NCI-H524 treated with DMSO at 0.1 percent for 48 hours (cell line): ENCODE data around the gene NAA40.

Experiments used
- DNase-seq: peaks from one replicate; lab custom pipeline; 2025; lab: John Stamatoyannopoulos, UW

Gene NAA40

DNA sequence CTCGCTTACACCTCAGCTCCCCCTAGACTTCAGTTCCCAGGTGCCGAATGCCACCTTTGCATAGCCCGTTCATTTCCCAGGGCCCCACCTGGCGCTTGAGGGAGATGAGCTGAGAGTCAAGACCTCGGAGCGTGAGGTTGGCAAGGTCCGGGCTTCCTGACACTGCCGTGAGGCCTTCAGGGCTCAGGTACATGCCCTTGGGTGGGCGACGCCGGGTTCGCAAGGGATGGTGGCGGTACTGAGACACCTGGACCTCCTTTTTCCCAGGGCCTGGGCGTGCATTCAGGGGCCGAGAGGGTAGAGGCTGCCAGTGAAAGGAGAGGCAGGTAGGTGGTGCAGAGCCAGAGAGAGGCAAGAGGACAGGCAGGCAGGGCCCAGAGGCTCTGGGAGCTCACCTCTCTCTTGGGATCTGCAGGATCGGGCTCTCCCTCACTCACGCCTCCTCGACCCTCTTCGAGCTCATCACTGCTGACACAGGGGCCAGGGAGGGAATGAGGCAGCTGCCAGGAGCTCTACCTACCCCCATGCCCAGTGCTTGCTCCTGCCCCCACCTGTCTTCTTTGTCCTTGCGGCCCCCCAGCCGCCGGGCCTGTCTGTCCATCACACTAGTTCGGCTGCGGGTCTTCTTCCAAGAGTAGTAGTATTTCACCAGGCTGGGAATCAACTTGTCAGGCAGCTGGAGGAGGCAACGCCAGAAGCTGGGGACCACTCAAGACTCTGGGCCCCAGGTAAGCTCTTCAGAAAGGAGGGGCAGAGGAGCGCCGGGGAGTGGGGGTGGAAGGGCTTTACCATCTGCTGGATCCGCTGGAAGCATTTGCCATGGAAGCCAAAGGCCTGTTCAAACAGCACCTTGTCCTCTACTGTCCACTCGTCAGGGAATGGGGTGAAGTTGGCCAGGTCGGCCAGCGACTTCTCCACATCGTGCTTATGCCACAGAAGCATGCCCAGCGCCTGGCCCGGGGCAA, 24.7 kb upstream of the NAA40 start:
- DNase-seq: no peak

DNA sequence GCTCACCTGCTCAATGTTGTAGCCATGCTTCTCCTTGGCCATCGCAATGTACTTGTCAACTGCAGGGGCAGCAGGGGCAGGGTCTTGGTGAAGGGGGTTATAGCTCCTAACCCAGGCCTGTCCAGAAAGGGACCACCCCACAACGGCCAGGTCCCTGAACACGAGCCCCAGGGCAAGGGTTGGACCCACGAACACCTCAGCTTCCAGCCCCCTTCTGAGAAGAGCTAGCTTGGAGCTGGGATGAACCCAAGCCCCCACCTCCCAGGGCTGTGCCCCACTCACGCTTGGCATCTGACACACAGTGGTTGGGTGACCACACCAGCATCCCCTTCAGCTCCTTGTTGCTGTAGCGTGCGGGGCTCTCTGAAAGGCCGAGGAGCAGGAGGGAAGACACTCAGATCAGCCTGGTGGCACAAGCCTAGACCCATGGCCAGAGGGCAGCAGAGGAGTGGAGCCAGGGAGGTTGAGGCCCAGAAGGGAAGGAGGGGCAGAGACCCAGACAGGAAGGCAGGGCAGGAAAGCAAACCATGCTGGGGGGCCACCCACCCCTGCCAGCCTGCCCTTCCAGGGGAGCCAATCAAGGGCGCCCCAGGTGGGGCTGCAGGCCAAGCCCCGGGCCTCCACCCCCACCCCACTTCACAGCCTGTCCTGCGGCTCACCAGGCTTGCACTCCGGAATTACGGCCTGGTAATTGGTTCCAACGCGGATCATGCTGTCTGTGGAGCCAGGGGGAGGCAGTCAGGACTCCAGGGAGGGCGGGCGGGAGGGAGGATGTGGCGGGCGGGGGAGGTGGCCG, 23.7 kb upstream of the NAA40 start:
- DNase-seq: no peak

DNA sequence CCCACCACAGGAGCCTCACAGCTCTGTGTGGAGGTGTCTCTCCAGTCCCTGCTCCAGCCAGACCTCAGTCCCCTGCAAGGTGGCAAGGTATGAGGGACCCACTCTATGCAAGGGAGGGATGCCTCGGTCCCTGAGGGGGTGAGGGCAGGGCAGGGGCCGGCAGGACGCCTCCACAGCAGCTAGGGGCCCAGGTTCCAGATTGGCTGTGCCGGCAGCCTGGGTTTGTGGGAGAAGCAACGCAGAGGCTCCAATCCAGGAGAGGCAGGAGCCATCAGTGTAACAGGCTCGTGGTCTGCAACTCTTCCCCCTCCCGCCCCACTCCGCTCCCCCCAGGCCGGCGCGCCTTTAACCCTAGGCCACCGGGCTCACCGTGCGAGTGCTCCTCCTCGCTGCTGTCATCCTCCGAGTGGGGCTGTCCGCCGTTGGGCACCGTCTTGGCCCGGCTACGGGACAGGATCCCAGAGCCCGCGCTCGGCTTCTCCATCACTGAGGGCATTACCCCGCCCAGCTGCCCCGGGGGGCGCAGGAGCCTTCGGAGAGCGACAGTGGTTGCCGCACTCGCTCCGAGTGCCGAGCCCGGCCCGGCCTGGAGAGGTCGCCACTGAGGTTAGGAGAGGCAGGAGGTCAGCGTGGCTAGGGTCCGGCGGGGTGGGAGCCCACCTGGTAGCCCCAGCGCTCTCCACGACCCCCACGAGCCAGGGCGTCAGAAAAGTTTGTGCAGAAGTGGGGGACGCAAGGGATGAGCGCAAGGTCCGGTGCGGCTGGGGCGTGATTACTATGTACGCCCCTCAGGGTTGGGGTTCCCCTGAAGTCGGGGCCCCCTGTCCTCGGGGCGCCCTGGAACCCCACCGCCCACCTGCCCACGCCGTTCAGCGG, 22.6 kb upstream of the NAA40 start:
- no peak for DNase-seq

DNA sequence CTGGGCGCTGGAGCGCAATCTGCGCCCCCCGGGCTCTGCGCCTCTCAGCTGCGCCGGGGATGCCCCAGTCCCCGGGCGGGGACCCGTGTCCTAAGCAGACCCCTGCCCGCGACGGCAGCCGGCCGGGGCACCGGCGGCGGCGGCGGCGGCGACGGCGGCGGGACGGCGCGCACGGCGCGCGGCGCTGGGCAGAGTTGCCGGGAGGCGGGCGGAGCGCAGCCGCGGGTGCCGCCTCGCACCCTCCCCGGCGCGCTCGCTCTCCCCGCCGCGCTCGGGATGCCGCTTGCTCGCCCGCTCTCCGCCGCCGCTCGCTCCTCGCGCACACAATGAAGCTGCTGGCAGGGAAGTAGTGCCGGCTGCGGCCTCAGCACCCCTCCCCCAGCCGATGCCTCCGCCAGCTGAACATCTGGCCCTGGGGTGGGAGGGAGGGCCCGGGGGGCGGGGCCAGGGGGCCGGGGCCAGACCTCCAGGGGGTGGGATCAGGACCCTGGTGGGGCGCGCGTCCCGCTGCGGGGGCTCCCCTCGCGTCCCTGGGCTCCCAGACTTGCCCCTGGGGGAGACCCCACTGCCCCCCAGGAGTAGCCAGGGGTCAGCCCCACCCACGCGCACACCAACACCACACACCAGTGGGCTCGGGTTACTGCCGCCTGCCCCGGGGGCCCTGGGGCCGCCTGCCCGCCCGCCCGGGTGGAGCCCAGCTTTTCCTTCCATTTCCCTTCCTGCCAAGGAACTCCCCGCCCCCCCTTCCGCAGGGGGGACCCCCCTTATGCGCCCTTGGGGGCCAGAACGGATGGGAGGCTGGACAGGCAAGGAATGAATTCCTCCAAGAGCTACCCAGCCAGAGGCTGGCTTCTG, 21.7 kb upstream of the NAA40 start, which contains the start of gene RCOR2:
Gene RCOR2, minus strand, starts transcription at position 328 of the 855 bp plus-strand sequence. CDS start 708 bp downstream, outside the sequence.
- no peak for DNase-seq

DNA sequence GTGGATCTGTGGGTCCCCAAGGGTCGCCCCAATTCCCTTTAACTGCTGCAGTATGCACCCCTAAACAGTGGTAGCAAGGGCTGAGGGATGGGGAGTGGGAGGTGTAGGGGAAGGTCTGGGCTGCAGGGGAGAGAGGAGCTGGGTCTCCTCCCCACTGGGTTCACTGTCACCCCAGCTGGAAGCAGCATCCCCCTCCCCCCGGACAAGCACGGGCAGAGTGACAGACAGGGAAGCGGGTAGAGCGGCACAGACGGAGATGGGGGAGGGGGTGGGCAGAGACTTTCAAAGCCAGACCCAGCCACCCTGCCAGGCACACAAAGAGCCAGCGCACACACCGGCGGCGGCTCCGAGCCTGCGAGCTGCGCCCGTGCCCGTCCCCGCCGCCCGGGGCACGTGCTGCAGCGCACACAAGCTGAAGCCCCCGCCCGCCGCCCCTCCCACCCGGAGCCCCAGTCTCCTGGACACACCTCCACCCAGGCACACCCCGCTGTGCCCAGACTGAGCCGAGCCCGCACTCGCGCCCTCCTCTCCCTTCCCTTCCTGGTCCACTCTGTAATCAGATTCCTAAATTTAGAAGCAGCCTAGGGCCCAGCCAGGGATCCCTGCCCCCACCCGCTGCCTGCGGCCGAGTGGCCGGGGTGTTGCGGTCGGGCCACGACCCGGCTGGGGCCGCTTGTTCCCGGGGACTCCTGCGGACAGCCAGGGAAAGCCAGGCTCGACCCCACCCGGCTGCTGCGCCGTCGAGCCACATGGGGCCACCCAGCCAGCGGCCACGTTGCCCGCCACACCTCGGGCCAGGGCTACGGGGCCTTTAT, 20.9 kb upstream of the NAA40 start:
- DNase-seq: peak; percentile 81

DNA sequence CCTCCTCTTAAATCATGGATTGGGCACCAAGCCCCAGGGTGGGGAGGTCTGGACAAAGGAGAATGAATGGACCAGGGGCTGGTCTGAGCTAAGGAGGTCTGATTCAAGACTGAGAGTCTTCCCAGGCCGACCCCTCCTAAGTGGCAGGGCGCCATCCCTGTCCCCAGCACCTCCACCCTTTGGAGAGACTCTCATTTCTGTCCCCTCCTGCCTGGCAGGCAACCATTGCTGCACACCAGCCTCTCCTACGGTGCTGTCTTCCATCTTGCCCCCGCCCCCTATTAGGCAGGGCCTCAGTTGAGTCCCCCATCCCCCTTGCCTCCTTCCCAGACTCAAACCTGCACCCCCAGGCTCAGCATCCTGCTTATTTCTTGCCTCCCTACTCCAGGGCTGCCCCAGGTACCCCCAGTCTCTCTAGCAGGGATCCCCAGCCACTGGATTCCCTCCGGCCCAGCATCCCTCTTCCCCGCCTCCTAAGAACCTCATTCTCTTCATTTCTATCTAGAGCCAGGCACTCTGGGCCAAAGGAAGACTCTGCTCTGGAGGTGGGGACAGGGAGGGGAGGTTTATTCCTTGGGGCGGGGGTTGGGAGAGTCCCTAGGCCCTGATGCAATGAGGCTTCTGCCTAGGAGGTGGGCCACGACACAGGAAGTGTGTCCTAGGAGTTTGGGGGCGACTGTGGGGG, 20.2 kb upstream of the NAA40 start:
- DNase-seq: peak; percentile 69

DNA sequence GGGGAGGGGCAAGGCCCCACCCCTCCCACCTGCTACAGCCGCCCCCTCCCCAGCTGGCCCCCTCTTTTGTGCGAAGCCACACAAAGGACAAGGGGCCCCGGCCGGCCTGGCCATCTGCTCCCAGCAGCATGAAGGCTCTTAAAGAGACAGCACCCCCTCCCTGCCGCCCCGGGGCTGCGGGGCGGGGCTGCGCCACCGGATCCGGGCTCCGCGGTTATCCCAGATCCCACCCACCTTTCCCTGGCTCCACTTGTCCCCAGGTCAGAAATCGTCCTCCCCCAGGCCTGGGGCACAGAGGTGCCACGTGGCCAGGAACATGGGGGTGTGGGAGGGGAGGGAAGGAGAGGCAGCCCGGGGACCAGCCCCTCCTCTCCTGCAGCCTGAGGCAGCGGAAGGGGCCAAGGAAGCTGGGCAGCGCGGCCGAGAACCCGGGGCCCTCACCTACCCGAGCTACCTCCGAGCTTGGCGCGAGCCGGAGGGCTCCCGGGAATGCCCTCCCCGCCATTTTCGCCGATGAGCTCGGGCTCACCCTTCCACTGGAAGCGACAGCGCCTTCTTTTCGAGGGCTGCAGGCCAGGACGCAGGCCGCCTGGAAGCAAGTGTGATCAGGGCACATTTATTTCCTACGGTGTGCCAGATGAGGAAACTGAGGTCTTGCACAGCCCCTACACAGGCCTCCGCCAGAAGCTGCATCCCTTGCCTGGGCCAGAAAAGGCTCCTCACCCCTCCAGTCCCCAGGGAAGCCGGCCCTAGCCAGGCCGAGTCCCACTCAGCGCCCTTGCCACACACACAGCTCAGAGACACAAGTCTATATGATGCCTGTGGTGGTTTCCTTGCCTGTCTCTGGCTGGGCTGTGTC, 19.3 kb upstream of the NAA40 start:
- peak; percentile 87 for DNase-seq

DNA sequence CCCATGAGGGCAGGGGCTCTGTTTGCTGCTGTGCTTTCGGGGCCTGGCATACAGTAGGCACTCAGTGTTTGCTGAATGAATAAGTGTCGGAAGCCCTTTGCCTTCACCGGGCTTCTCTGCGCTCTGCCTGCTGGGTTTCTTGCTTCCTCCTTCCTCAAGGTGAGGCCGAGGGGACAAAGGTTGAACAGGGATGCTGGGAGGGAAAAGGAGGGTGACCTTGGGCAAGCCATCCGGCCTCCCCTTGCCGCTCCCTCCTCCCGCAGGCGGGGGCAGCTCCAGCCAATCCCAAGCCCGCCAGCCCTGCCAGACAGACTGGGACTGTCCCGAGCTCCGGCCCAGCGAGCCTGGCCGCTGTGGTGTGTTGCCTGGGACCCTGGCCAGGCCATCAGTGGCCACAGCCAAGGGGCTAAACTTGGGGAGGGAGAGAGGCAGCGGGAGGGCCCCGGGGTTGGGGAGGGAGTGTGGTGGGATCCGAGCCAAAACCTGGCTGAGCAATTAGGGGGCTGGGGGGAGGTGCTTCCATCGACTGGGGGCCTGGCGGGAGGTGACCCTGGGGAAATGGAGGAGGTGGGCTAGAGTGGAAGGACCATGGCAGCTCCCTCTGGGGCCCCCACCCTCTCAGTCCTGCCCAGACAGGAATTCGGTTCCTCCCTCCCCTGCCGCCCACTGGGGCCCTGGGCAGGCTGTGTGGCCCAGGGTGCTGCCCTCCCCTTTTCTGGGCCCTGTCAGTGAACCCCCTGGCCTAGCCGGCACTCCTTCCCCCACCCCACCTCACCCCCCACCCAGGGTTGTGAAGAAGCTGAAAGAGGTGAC, 18.5 kb upstream of the NAA40 start:
- DNase-seq: no peak

DNA sequence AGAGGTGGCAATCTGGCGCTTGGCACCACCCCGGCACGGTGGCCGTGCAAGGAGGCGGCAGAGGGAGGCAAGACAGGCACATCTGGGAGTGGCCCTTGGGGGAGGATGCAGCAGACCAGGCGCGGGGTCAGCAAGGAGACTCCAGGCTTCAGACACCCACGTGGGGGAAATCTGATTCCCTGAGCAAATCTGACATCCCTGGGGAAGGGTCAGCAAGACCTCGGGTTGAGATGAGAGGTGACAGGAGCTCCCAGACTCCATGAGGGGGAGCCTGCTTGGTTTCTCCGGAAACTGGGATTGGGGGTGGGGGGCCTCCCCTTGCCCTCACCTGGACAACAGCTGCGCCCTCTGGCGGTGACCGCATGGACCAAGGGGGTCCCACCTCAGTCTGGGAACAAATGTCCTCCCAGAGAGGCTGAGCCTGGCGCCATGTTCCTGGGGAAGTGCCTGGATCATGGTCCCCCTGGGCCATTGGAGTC, 17.8 kb upstream of the NAA40 start:
- DNase-seq: no peak

DNA sequence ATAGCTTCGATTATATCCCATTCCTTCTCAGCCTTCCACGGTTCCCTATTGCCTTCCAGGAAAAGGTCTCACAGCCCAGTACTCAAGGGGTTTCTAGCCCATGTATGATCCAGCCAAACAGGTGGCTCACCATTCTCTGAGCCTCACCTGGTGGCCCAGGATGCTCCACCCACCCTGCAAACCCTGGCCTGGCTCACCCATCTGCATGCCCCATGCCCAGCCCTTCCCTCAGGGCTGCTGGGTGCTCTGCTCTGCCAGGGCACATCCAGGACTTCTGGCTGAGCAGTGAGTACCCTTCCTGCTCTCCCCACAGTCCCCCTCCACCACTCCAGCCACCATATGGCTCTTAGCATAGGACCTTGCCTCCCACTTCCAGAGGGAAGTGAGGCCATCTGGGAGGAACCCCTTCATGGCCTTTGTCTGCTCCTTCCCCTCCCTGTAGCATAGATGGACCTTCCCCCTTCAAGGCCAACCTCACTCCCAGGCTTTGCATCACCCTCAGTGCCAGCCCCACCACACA, 16.1 kb upstream of the NAA40 start:
- no peak for DNase-seq

DNA sequence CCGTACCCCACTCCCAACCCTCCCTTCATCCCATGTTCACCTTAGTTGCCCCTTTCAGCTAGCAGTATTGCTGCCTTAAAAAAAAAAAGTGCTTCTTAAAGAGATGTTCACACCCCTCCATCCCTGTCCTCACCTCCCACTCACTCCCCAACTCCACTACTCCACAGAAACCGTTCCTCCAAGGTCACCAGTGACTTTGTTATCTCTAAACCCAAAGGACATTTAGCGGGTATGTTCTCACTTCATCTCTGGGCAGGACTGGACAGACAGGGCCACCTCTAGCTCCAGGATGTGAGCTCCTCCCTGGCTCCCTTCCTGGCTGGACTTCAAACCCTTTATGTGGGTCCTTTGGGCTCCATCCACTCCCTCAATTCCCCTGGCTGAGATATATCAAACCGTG, 15.5 kb upstream of the NAA40 start:
- no peak for DNase-seq

DNA sequence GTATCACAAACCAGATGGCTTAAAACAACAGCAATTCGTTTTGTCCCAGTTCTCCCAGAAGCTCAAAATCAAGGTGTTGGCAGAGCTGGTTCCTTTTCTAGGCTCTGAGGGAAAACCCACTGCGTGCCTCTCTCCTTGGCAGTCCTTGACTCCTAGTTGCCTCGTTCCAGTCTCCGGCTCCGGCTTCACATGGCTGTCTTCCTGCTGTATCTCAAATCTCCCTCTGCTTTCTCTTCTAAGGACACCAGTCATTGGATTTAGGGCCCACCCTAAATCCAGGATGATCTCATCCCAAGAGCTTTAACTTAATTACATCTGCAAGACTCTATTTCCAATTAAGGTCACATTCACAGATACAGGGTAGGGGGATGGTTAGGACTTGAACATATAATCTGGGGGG, 9.2 kb upstream of the NAA40 start:
- DNase-seq: no peak

DNA sequence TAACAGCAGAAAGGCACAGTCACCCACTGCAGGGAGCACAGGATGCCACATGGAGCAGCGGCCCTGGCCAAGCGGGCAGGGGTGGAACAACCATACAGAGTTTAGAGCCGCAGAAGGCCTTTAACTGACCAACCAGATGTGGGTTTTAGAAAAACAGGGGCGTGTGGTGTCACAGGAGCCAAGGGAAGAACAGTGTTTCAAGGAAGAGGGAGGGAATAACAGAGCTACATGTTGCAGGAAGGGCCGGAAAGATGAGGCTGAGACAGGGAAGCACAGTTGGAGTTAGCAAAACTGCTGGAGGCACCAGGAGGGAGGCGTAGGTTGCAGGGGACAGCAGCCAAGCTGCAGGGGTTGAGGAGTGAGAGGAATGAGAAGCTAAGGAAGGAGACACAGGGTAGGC, 7.8 kb upstream of the NAA40 start:
- no peak for DNase-seq

DNA sequence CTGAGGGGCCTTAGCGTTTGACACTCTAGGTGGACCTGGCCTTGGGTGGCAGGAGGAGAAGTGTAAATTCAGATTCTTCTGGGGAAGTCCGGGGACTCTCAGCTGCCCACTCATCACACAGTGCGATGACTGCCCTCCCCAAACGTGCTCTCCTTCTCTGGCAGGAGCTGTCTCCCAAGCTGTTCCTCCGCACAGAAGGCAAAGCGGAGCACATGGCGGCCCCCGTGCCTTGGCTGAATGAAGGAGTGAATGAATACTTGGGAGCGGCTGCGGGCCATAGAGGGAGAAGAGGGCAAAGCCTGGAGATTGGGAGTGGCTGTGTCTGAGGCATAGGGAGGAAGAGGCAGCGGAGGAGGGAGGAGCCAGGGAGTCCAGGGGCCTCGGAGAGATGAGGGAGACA, 6.9 kb upstream of the NAA40 start:
- DNase-seq: no peak

DNA sequence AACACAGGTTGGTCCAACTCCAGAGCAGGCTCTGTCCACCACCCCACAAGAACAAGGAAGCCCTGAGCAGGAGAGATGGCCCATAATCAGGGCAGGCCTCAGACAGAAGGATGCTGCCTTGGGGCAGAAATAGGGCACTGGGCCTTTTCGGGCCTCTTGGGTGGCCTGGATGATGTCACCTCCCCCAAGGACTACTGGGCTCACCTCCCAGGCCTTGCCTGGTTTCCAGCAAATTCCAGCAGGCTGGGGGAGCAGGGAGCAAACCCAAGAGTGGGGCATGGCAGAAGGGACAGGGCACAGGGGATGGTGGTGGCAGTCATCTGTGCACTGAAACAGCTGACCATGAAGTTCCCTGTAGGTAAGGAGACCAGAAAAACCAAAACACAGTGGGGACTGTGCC, 5.3 kb upstream of the NAA40 start:
- no peak for DNase-seq

DNA sequence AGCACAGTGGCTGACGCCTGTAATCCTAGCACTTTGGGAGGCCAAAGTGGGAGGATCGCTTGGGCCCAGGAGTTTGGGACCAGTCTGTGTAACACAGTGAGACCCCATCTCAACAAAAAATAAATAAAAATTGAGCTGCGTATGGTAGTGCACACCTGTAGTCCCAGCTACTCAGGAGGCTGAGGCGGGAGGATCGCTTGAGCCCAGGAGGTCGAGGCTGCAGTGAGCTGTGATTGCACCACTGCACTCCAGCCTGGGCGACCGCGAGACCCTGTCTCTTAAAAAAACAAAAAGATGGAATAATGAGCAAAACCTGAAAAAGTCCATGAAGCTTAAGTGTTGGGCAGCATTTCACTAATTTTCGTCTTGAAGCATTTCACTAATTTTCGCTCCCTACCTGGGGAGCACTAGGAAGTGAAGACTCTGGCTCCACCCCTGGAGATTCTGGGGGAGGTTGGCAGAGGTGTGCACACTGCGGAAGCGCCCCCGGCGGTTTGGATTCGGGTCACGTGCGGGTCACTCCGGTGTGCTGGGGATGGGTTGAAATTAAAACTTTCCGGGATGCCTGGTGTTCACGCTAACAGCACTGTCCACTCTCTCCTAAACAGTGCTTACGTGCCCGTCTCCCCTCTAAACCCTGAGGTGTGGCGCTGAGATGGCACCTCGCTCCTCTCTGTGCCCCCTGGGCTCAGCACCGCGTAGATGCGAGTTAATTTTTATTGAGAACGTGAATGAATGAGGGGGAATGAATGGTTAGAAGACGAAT, 906 bp upstream of the NAA40 start:
- no peak for DNase-seq
